ENCODE data around the gene GRID2. TPM values are rescaled to one million over a fixed set of nuclear protein-coding genes. Genes with fewer than 3 reads are reported as not detected.

Gene GRID2
- total and polyA plus RNA-seq, 2 donors (not counting 1 experiment from before 2014, with no cell fraction given): under 0.01 to 0.02 TPM

GRCh38 chr4:93730760-93731159, 1427.0 kb downstream of the GRID2 start:
- no peak for DNase-seq (ENCODE audit: low read depth in 2 of 2)
- Histone ChIP-seq H2AFZ (ENCODE audit: low read length) (no peak overlapping the region), H3K4me1 (ENCODE audit: control insufficient read depth, extremely low read depth, insufficient read depth, low read length) (no peaks in the 10 kb centered on the region), H3K79me2 (ENCODE audit: control insufficient read depth, insufficient read depth, low read length) (no peaks in the 10 kb centered on the region), H3K9me3 (ENCODE audit: control insufficient read depth, insufficient read depth, low read depth, low read length) (no peaks in the 10 kb centered on the region), H3K27ac (ENCODE audit: insufficient read depth, low read length) (no peak overlapping the region), H3K27me3 (ENCODE audit: control insufficient read depth, insufficient read depth, low read length) (no peaks in the 10 kb centered on the region), H3K9ac (ENCODE audit: insufficient read depth, low read length) (no peak overlapping the region), H4K20me1 (ENCODE audit: control insufficient read depth, extremely low read depth, insufficient read depth, low read length) (no peaks in the 10 kb centered on the region), H3K4me3 (replicated peaks in 1 of 4; ENCODE audit: control extremely low read depth in 1 of 4, insufficient read depth in 1 of 4, low read depth in 3 of 4, low read length in 4 of 4) (no peak overlapping the region), H3K4me2 (ENCODE audit: extremely low read depth, insufficient read depth, low read length) (no peak overlapping the region), H3K36me3 (ENCODE audit: control insufficient read depth, insufficient read depth, low read length) (no peaks in the 10 kb centered on the region)
- TF ChIP-seq EZH2 (IDR thresholded peaks at IDR 0.05; ENCODE audit: low read length, missing control alignments): no peak
- no peak for TF ChIP-seq CTCF (conservative IDR thresholded peaks at IDR 0.05 in 1 of 2, IDR thresholded peaks at IDR 0.05 in 1 of 2; ENCODE audit: low read depth in 1 of 2, low read length in 2 of 2)

- no peaks in the 10 kb centered on the region for H4K20me1 ChIP-seq (ENCODE audit: control insufficient read depth, extremely low read depth, insufficient read depth, low read length)
- H3K4me3 ChIP-seq (replicated peaks in 1 of 4; ENCODE audit: control extremely low read depth in 1 of 4, insufficient read depth in 1 of 4, low read depth in 3 of 4, low read length in 4 of 4): no peak overlapping the region
- H3K4me2 ChIP-seq (ENCODE audit: extremely low read depth, insufficient read depth, low read length): no peak overlapping the region
- H3K9ac ChIP-seq (ENCODE audit: insufficient read depth, low read length): no peak overlapping the region
- H3K4me1 ChIP-seq (ENCODE audit: control insufficient read depth, extremely low read depth, insufficient read depth, low read length): no peaks in the 10 kb centered on the region
- TF ChIP-seq EZH2 (IDR thresholded peaks at IDR 0.05; ENCODE audit: low read length, missing control alignments): no peak
- no peak for TF ChIP-seq CTCF (conservative IDR thresholded peaks at IDR 0.05 in 1 of 2, IDR thresholded peaks at IDR 0.05 in 1 of 2; ENCODE audit: low read depth in 1 of 2, low read length in 2 of 2)
- H3K79me2 ChIP-seq (ENCODE audit: control insufficient read depth, insufficient read depth, low read length): no peaks in the 10 kb centered on the region
- H3K9me3 ChIP-seq (ENCODE audit: control insufficient read depth, insufficient read depth, low read depth, low read length): no peaks in the 10 kb centered on the region
- no peak overlapping the region for H3K27ac ChIP-seq (ENCODE audit: insufficient read depth, low read length)
- H3K36me3 ChIP-seq (ENCODE audit: control insufficient read depth, insufficient read depth, low read length): no peaks in the 10 kb centered on the region
- peak; percentile 5 to 10 for DNase-seq (ENCODE audit: low read depth in 2 of 2)
- no peak overlapping the region for H2AFZ ChIP-seq (ENCODE audit: low read length)
- H3K27me3 ChIP-seq (ENCODE audit: control insufficient read depth, insufficient read depth, low read length): no peaks in the 10 kb centered on the region
Observed at GRCh38 chr4:93731456-93731855, 1427.7 kb downstream of the GRID2 start.

- Histone ChIP-seq H3K36me3 (ENCODE audit: control insufficient read depth, insufficient read depth, low read length) (no peaks in the 10 kb centered on the region), H2AFZ (ENCODE audit: low read length) (no peak overlapping the region), H3K27ac (ENCODE audit: insufficient read depth, low read length) (no peak overlapping the region), H4K20me1 (ENCODE audit: control insufficient read depth, extremely low read depth, insufficient read depth, low read length) (no peaks in the 10 kb centered on the region), H3K79me2 (ENCODE audit: control insufficient read depth, insufficient read depth, low read length) (no peaks in the 10 kb centered on the region), H3K9ac (ENCODE audit: insufficient read depth, low read length) (no peak overlapping the region), H3K4me2 (ENCODE audit: extremely low read depth, insufficient read depth, low read length) (no peak overlapping the region), H3K4me3 (replicated peaks in 1 of 4; ENCODE audit: control extremely low read depth in 1 of 4, insufficient read depth in 1 of 4, low read depth in 3 of 4, low read length in 4 of 4) (no peak overlapping the region), H3K27me3 (ENCODE audit: control insufficient read depth, insufficient read depth, low read length) (no peaks in the 10 kb centered on the region), H3K9me3 (ENCODE audit: control insufficient read depth, insufficient read depth, low read depth, low read length) (no peaks in the 10 kb centered on the region), H3K4me1 (ENCODE audit: control insufficient read depth, extremely low read depth, insufficient read depth, low read length) (no peaks in the 10 kb centered on the region)
- DNase-seq (ENCODE audit: low read depth in 2 of 2): no peak
- no peak for TF ChIP-seq CTCF (conservative IDR thresholded peaks at IDR 0.05 in 1 of 2, IDR thresholded peaks at IDR 0.05 in 1 of 2; ENCODE audit: low read depth in 1 of 2, low read length in 2 of 2)
Observed at GRCh38 chr4:93732509-93732908, 1428.7 kb downstream of the GRID2 start.

All from fibroblast of lung (primary cell).